ENCODE data around the gene GRIN2A. TPM values are rescaled to one million over a fixed set of nuclear protein-coding genes. Genes with fewer than 3 reads are reported as not detected.

Gene GRIN2A
- total RNA-seq, 1 experiment from 2014 or later = not detected

- ChIA-PET POLR2A (no interaction called here), CTCF (interaction anchor here (0.7 kb wide), 1 partner anchor 135 kb away, joined by 3 read pairs; no protein-coding TSS in a partner anchor)
- BruUV-seq (replicated peaks) = no TSS peak
- TF ChIP-seq CTCF (IDR thresholded peaks at IDR 0.05; ENCODE audit: unreplicated experiment) = no peak
- Mint-ChIP-seq H3K4me1 (ENCODE audit: insufficient read depth, unreplicated experiment) (no peaks in the 10 kb centered on the region), H3K27me3 (ENCODE audit: insufficient read depth, unreplicated experiment) (no peaks in the 10 kb centered on the region), H3K9me3 (ENCODE audit: unreplicated experiment) (peaks cover 26% of the 10 kb centered on the region), H3K36me3 (ENCODE audit: insufficient read depth, unreplicated experiment) (no peaks in the 10 kb centered on the region), H3K4me3 (ENCODE audit: unreplicated experiment) (no peak overlapping the region), H3K27ac (ENCODE audit: low read depth, unreplicated experiment) (no peak overlapping the region)
- intact Hi-C loops (cut with micrococcal nuclease) = no loop called here
- DNase-seq (ENCODE audit: unreplicated experiment) = no peak
These were observed 114.4 kb downstream of the GRIN2A start for GRCh38 chr16:10067835-10068234.

DNA sequence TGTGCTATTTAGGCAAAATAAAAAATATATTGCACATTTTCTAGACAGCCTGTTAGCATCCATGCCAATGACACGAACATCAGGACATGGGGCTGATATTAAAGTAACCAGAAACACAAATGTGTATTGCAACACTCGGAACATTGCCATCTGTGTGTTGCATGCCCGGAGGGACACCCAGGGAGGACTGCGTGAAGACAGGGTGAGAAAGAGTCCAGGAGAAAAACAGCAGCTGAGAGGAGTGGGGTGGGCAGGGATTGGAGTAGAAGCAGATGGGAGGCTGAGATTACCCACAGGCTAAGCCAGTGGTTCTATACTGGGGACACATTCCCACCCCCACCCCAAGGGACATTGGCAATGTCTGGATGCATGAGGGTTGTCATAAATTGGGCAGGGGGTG is 114.8 kb downstream of the GRIN2A start:
- no peak for TF ChIP-seq CTCF (IDR thresholded peaks at IDR 0.05; ENCODE audit: unreplicated experiment)
- Mint-ChIP-seq H3K27me3 (ENCODE audit: insufficient read depth, unreplicated experiment) (no peaks in the 10 kb centered on the region), H3K36me3 (ENCODE audit: insufficient read depth, unreplicated experiment) (no peaks in the 10 kb centered on the region), H3K27ac (ENCODE audit: low read depth, unreplicated experiment) (no peak overlapping the region), H3K4me1 (ENCODE audit: insufficient read depth, unreplicated experiment) (no peaks in the 10 kb centered on the region), H3K4me3 (ENCODE audit: unreplicated experiment) (no peak overlapping the region), H3K9me3 (ENCODE audit: unreplicated experiment) (peaks cover 26% of the 10 kb centered on the region)
- POLR2A ChIA-PET = no interaction called here
- CTCF ChIA-PET = interaction anchor here (0.7 kb wide), 1 partner anchor 135 kb away, joined by 3 read pairs; no protein-coding TSS in a partner anchor
- no TSS peak for BruUV-seq (replicated peaks)
- no peak for DNase-seq (ENCODE audit: unreplicated experiment)
- intact Hi-C loops (cut with micrococcal nuclease) = no loop called here

- H3K4me3 Mint-ChIP-seq (ENCODE audit: unreplicated experiment) = no peak overlapping the region
- POLR2A ChIA-PET = no interaction called here
- intact Hi-C loops (cut with micrococcal nuclease) = no loop called here
These were observed 117.2 kb downstream of the GRIN2A start for GRCh38 chr16:10065019-10065418.

DNA sequence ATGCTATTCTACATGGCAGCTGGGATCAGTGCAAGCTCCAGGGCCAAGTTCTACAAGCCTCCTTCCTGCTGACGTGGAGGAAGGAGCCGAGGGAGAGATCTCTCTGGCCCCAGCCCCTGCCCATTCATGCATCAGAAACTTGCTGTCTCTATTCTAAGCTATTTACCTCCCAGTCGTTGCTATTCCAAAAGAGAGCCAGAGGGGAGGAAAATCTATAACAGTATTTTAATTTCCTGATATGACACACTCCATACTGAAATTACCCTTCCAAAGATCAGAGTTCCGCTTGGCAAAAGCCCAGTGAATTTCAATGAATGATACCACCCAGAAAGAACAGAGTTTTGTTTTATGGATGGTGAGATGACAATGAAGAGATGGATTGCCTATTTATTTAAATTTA is 133.4 kb downstream of the GRIN2A start:
- H3K9me3 Mint-ChIP-seq (ENCODE audit: unreplicated experiment) = peaks cover 42% of the 10 kb centered on the region
- no peak for DNase-seq (ENCODE audit: unreplicated experiment)
- H3K4me1 Mint-ChIP-seq (ENCODE audit: insufficient read depth, unreplicated experiment) = no peaks in the 10 kb centered on the region
- ChIA-PET POLR2A (no interaction called here), CTCF (no interaction called here)
- TF ChIP-seq CTCF (IDR thresholded peaks at IDR 0.05; ENCODE audit: unreplicated experiment) = no peak
- no TSS peak for BruUV-seq (replicated peaks)
- no peak overlapping the region for H3K4me3 Mint-ChIP-seq (ENCODE audit: unreplicated experiment)
- no peak overlapping the region for H3K27ac Mint-ChIP-seq (ENCODE audit: low read depth, unreplicated experiment)
- intact Hi-C loops (cut with micrococcal nuclease) = no loop called here
- no peaks in the 10 kb centered on the region for H3K36me3 Mint-ChIP-seq (ENCODE audit: insufficient read depth, unreplicated experiment)
- H3K27me3 Mint-ChIP-seq (ENCODE audit: insufficient read depth, unreplicated experiment) = no peaks in the 10 kb centered on the region

More at GRCh38 chr16:10065019-10065418, 117.2 kb downstream of the GRIN2A start:
- TF ChIP-seq CTCF (IDR thresholded peaks at IDR 0.05; ENCODE audit: unreplicated experiment) = no peak
- Mint-ChIP-seq H3K36me3 (ENCODE audit: insufficient read depth, unreplicated experiment) (no peaks in the 10 kb centered on the region), H3K27ac (ENCODE audit: low read depth, unreplicated experiment) (no peak overlapping the region), H3K9me3 (ENCODE audit: unreplicated experiment) (peaks cover 32% of the 10 kb centered on the region), H3K27me3 (ENCODE audit: insufficient read depth, unreplicated experiment) (no peaks in the 10 kb centered on the region), H3K4me1 (ENCODE audit: insufficient read depth, unreplicated experiment) (no peaks in the 10 kb centered on the region)
- CTCF ChIA-PET = no interaction called here
- no TSS peak for BruUV-seq (replicated peaks)
- no peak for DNase-seq (ENCODE audit: unreplicated experiment)

Measured in MCF 10A (cell line).